ENCODE data around the gene FAM9A. TPM values are rescaled to one million over a fixed set of nuclear protein-coding genes. Genes with fewer than 3 reads are reported as not detected.
A peak's percentile ranks its signal among the peaks of the same experiment; 100 is the strongest.
"Not testable (repeated sequence)": the region's sequence is repeated elsewhere in the genome, so short reads cannot be mapped to it uniquely, and the experiment has no call there.

The FAM9A gene
- total RNA-seq, 1 experiment from 2014 or later, result not detected

GRCh38 chrX:8783097-8783713 lies 18.0 kb downstream of the FAM9A start:
- Histone ChIP-seq H3K36me3 (replicated peaks; ENCODE audit: control insufficient read depth, insufficient read depth, low read length) (no peaks in the 10 kb centered on the region), H3K4me3 (ENCODE audit: insufficient read depth, low read depth, low read length) (no peak overlapping the region), H3K27me3 (ENCODE audit: control insufficient read depth, insufficient read depth, low read length) (no peaks in the 10 kb centered on the region)
- peak; percentile 84 for DNase-seq

- H3K27me3 ChIP-seq (ENCODE audit: control insufficient read depth, insufficient read depth, low read length), result no peaks in the 10 kb centered on the region
- no peak overlapping the region for H3K4me3 ChIP-seq (ENCODE audit: insufficient read depth, low read depth, low read length)
- DNase-seq, result no peak
- H3K36me3 ChIP-seq (replicated peaks; ENCODE audit: control insufficient read depth, insufficient read depth, low read length), result no peaks in the 10 kb centered on the region
Measured at GRCh38 chrX:8782595-8782994, 18.6 kb downstream of the FAM9A start.

- DNase-seq; H3K27me3 ChIP-seq (ENCODE audit: control insufficient read depth, insufficient read depth, low read length); H3K36me3 ChIP-seq (replicated peaks; ENCODE audit: control insufficient read depth, insufficient read depth, low read length); H3K4me3 ChIP-seq (ENCODE audit: insufficient read depth, low read depth, low read length): not testable (repeated sequence)
Measured at GRCh38 chrX:8781921-8782320, 19.3 kb downstream of the FAM9A start.

GRCh38 chrX:8773117-8773516 lies 28.1 kb downstream of the FAM9A start:
- Histone ChIP-seq H3K27me3 (ENCODE audit: control insufficient read depth, insufficient read depth, low read length) (no peaks in the 10 kb centered on the region), H3K4me3 (ENCODE audit: insufficient read depth, low read depth, low read length) (no peak overlapping the region), H3K36me3 (replicated peaks; ENCODE audit: control insufficient read depth, insufficient read depth, low read length) (no peaks in the 10 kb centered on the region)
- DNase-seq, result no peak

- no peak for DNase-seq
- no peak overlapping the region for H3K4me3 ChIP-seq (ENCODE audit: insufficient read depth, low read depth, low read length)
- H3K36me3 ChIP-seq (replicated peaks; ENCODE audit: control insufficient read depth, insufficient read depth, low read length), result no peaks in the 10 kb centered on the region
- no peaks in the 10 kb centered on the region for H3K27me3 ChIP-seq (ENCODE audit: control insufficient read depth, insufficient read depth, low read length)
Measured at GRCh38 chrX:8760021-8760420, 41.2 kb downstream of the FAM9A start.

GRCh38 chrX:8758706-8759105 lies 42.5 kb downstream of the FAM9A start:
- not testable (repeated sequence) for H3K36me3 ChIP-seq (replicated peaks; ENCODE audit: control insufficient read depth, insufficient read depth, low read length); H3K4me3 ChIP-seq (ENCODE audit: insufficient read depth, low read depth, low read length); H3K27me3 ChIP-seq (ENCODE audit: control insufficient read depth, insufficient read depth, low read length); DNase-seq

DNA sequence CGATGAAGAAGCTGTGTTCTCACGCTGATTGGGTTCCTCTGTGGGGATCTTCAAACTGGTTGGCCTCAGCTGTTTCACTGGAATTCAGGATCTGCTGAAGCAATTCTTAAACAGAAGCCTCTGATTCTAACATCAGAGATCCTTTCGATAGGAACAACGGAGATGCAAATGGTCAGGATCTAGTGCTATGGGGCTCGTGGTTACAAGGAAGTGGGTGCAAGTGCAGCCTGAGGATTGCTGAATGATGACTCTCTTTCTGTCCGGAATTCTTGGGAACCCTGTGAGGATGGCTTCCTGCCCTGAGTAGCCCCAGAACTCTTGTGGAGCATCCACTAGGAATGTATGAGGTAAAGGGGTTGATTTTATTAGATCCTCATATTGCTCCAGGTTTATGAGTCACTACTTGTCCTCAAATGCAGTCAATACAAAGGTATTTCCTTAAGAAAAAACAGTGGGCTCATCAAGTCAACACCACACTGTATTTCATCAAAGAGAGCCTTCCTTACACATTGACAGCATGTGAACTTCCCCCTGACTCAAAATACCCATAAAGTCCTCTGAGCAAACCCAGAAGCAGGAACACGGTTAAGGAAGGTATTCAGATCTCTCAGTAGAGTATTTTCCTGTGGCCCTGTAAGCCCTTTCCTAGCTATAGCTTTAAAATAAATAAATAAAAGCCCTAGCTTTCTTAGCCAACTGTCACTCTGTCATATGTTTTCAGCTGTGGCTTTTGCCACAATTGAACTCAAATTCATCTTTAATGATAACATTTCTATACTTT lies 43.4 kb downstream of the FAM9A start:
- DNase-seq; H3K36me3 ChIP-seq (replicated peaks; ENCODE audit: control insufficient read depth, insufficient read depth, low read length): not testable (repeated sequence)

DNA sequence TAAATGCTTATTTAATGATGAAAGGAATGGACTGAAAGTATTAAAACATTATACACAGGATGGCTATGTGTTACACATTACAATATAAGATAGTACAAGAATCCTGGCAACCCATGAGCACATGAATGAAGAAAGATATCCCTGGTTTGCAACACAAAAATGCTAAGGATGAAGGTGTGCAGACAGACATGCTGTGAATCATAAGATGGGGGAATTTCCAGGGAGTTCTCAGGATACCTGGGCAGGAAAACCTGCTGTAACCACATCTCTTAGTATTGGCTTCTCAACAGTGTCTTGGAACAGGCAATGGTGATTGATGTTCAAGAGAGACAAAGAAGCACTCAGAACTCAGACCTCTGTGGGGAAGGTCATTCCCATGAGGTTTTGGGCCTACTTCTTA lies 45.4 kb downstream of the FAM9A start:
- no peaks in the 10 kb centered on the region for H3K36me3 ChIP-seq (replicated peaks; ENCODE audit: control insufficient read depth, insufficient read depth, low read length)
- no peaks in the 10 kb centered on the region for H3K27me3 ChIP-seq (ENCODE audit: control insufficient read depth, insufficient read depth, low read length)
- DNase-seq, result no peak
- no peak overlapping the region for H3K4me3 ChIP-seq (ENCODE audit: insufficient read depth, low read depth, low read length)

More for the DNA sequence above, 43.4 kb downstream of the FAM9A start:
- not testable (repeated sequence) for H3K27me3 ChIP-seq (ENCODE audit: control insufficient read depth, insufficient read depth, low read length); H3K4me3 ChIP-seq (ENCODE audit: insufficient read depth, low read depth, low read length)

DNA sequence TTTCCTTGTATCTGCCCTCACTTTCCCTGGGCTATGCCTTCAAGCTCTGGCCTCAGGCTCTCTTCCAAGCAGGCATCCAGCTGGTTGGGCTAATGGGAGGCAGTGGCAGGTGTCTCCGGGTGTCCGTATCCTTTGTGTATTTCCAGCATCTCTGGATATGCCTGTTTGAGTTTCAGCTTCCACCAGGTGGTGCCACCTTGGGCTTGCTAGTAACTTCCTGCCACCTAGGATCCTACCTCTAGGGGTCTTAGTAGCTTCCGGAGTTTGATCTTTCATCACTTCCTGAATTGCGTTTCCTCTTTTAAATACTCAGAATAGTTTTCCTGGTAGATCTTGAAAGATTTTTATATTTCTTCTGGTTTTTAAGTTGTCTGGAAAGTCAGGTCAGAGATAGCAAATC lies 46.1 kb downstream of the FAM9A start:
- no peak overlapping the region for H3K4me3 ChIP-seq (ENCODE audit: insufficient read depth, low read depth, low read length)
- DNase-seq, result peak; percentile 56

GRCh38 chrX:8749697-8750096 lies 51.5 kb downstream of the FAM9A start:
- H3K27me3 ChIP-seq (ENCODE audit: control insufficient read depth, insufficient read depth, low read length), result no peaks in the 10 kb centered on the region
- DNase-seq, result no peak

More for the DNA sequence above, 46.1 kb downstream of the FAM9A start:
- Histone ChIP-seq H3K27me3 (ENCODE audit: control insufficient read depth, insufficient read depth, low read length) (no peaks in the 10 kb centered on the region), H3K36me3 (replicated peaks; ENCODE audit: control insufficient read depth, insufficient read depth, low read length) (no peaks in the 10 kb centered on the region)

DNA sequence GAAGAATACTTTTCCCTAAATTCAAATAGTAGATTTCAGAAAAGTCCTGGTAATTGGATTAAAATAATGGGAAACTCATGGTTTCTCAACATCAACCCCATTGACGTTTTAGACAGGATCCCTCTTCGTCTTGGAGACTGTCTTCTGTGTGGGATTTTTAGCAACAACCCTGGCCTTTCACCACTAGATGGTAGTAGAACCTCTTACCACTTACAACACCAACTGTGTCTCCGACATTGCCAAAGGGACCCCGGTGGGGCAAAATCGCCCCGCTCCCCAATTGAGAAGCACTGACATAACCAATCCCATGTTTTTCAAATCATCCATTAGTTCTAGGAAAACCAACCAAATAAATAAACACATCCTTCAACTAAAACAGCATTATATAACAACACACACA lies 52.3 kb downstream of the FAM9A start:
- Histone ChIP-seq H3K36me3 (replicated peaks; ENCODE audit: control insufficient read depth, insufficient read depth, low read length) (no peaks in the 10 kb centered on the region), H3K4me3 (ENCODE audit: insufficient read depth, low read depth, low read length) (no peak overlapping the region), H3K27me3 (ENCODE audit: control insufficient read depth, insufficient read depth, low read length) (no peaks in the 10 kb centered on the region)
- peak; percentile 52 for DNase-seq

More at GRCh38 chrX:8749697-8750096, 51.5 kb downstream of the FAM9A start:
- H3K4me3 ChIP-seq (ENCODE audit: insufficient read depth, low read depth, low read length), result no peak overlapping the region
- H3K36me3 ChIP-seq (replicated peaks; ENCODE audit: control insufficient read depth, insufficient read depth, low read length), result no peaks in the 10 kb centered on the region

GRCh38 chrX:8743126-8743732 lies 58.0 kb downstream of the FAM9A start:
- no peak overlapping the region for H3K4me3 ChIP-seq (ENCODE audit: insufficient read depth, low read depth, low read length)
- H3K36me3 ChIP-seq (replicated peaks; ENCODE audit: control insufficient read depth, insufficient read depth, low read length), result no peaks in the 10 kb centered on the region
- no peaks in the 10 kb centered on the region for H3K27me3 ChIP-seq (ENCODE audit: control insufficient read depth, insufficient read depth, low read length)
- peak; percentile 70 for DNase-seq

- no peak overlapping the region for H3K4me3 ChIP-seq (ENCODE audit: insufficient read depth, low read depth, low read length)
- H3K36me3 ChIP-seq (replicated peaks; ENCODE audit: control insufficient read depth, insufficient read depth, low read length), result no peaks in the 10 kb centered on the region
- no peaks in the 10 kb centered on the region for H3K27me3 ChIP-seq (ENCODE audit: control insufficient read depth, insufficient read depth, low read length)
- no peak for DNase-seq
Measured at GRCh38 chrX:8741981-8742380, 59.2 kb downstream of the FAM9A start.

Measured in H7 (cell line).